H9 (cell line): ENCODE data around the gene COA6. TPM values are rescaled to one million over a fixed set of nuclear protein-coding genes. Genes with fewer than 3 reads are reported as not detected.

Experiments
- DNase-seq: peaks from one replicate; pipeline ENCODE4 v3.0.0-alpha.2; 2017
- H2AFZ ChIP-seq: one replicate; pipeline ENCODE4 v1.6.1; 2013; ENCODE audit warnings: mild to moderate bottlenecking, low read length, control low read depth, moderate library complexity
- H2AK5ac ChIP-seq: 2 replicates; pipeline ENCODE4 v1.6.1; 2013; ENCODE audit warnings: low read length, control low read depth, mixed read lengths; ENCODE audit not compliant: insufficient read length
- H2BK120ac ChIP-seq: one replicate; pipeline ENCODE4 v1.6.1; 2013; ENCODE audit warnings: low read depth, mild to moderate bottlenecking, low read length, control low read depth, inconsistent platforms; ENCODE audit not compliant: poor library complexity, severe bottlenecking
- H2BK12ac ChIP-seq: 2 replicates; pipeline ENCODE4 v1.6.1; 2013; ENCODE audit warnings: low read length, control low read depth, mixed read lengths, low read depth; ENCODE audit not compliant: insufficient read length
- H2BK15ac ChIP-seq: 2 replicates; pipeline ENCODE4 v1.6.1; 2013; ENCODE audit warnings: low read depth, low read length, control low read depth
- H2BK20ac ChIP-seq: one replicate; pipeline ENCODE4 v1.6.1; 2013; ENCODE audit warnings: low read depth, mild to moderate bottlenecking, low read length, control low read depth, inconsistent platforms; ENCODE audit not compliant: poor library complexity, severe bottlenecking
- H2BK5ac ChIP-seq: 2 replicates; pipeline ENCODE4 v1.6.1; 2013; ENCODE audit warnings: low read length, control low read depth, mixed read lengths; ENCODE audit not compliant: insufficient read length
- H3K14ac ChIP-seq: 2 replicates; pipeline ENCODE4 v1.6.1; 2013; ENCODE audit warnings: low read length, control low read depth; ENCODE audit not compliant: insufficient read depth
- H3K18ac ChIP-seq: 2 replicates; pipeline ENCODE4 v1.6.1; 2013; ENCODE audit warnings: low read depth, mild to moderate bottlenecking, mixed read lengths, low read length, control low read depth; ENCODE audit not compliant: insufficient read length
- H3K23ac ChIP-seq: 2 replicates; pipeline ENCODE4 v1.6.1; 2013; ENCODE audit warnings: low read length, control low read depth, mixed read lengths, low read depth; ENCODE audit not compliant: insufficient read length
- H3K23me2 ChIP-seq: 2 replicates; pipeline ENCODE4 v1.6.1; 2013; ENCODE audit warnings: low read depth, mild to moderate bottlenecking, mixed read lengths, low read length, control low read depth; ENCODE audit not compliant: insufficient read length, poor library complexity, severe bottlenecking
- H3K27ac ChIP-seq: 2 replicates; pipeline ENCODE4 v1.5.1; 2013; ENCODE audit warnings: low read length, control low read depth, mixed read lengths, low read depth; ENCODE audit not compliant: insufficient read length
- H3K27me3 ChIP-seq: 2 replicates; pipeline ENCODE4 v1.6.1; 2013; ENCODE audit warnings: low read length, control low read depth, inconsistent platforms; ENCODE audit not compliant: insufficient read depth
- H3K4ac ChIP-seq: 2 replicates; pipeline ENCODE4 v1.6.1; 2013; ENCODE audit warnings: low read depth, mild to moderate bottlenecking, control low read depth, inconsistent platforms, low read length, moderate library complexity
- H3K4me1 ChIP-seq: 2 replicates; pipeline ENCODE4 v1.6.1; 2013; ENCODE audit warnings: low read length, control low read depth, inconsistent platforms; ENCODE audit not compliant: insufficient read depth
- H3K4me2 ChIP-seq: 2 replicates; pipeline ENCODE4 v1.6.1; 2013; ENCODE audit warnings: low read length, control low read depth, mixed read lengths; ENCODE audit not compliant: insufficient read length, insufficient read depth
- H3K56ac ChIP-seq: 2 replicates; pipeline ENCODE4 v1.6.1; 2013; ENCODE audit warnings: low read depth, mild to moderate bottlenecking, mixed read lengths, low read length, control low read depth; ENCODE audit not compliant: insufficient read length
- H3K79me1 ChIP-seq: 2 replicates; pipeline ENCODE4 v1.6.1; 2013; ENCODE audit warnings: low read depth, mild to moderate bottlenecking, moderate library complexity, low read length, control low read depth, inconsistent platforms; ENCODE audit not compliant: insufficient read depth, poor library complexity, severe bottlenecking
- H3K79me2 ChIP-seq: 2 replicates; pipeline ENCODE4 v1.6.1; 2013; ENCODE audit warnings: low read length, control low read depth, inconsistent platforms; ENCODE audit not compliant: insufficient read depth
- H3K9ac ChIP-seq: 2 replicates; pipeline ENCODE4 v1.6.1; 2013; ENCODE audit warnings: low read length, control low read depth, mixed read lengths; ENCODE audit not compliant: insufficient read length; ENCODE audit errors: extremely low read depth
- H3K9me3 ChIP-seq: one replicate; pipeline ENCODE4 v1.6.1; 2013; ENCODE audit warnings: low read depth, low read length, inconsistent platforms; ENCODE audit not compliant: control insufficient read depth
- H3T11ph ChIP-seq: one replicate; pipeline ENCODE4 v1.6.1; 2013; ENCODE audit warnings: mild to moderate bottlenecking, low read length, control low read depth, inconsistent platforms
- H4K20me1 ChIP-seq: one replicate; pipeline ENCODE4 v1.6.1; 2013; ENCODE audit not compliant: control insufficient read depth, insufficient read length, insufficient read depth
- H4K5ac ChIP-seq: 2 replicates; pipeline ENCODE4 v1.6.1; 2013; ENCODE audit warnings: low read depth, mild to moderate bottlenecking, mixed read lengths, low read length, control low read depth; ENCODE audit not compliant: insufficient read length
- H4K8ac ChIP-seq: replicated peaks from 2 replicates; pipeline ENCODE4 v1.6.1; 2013; ENCODE audit warnings: low read length, control low read depth, mixed read lengths, low read depth; ENCODE audit not compliant: insufficient read length
- H4K91ac ChIP-seq: 2 replicates; pipeline ENCODE4 v1.6.1; 2013; ENCODE audit warnings: low read depth, mild to moderate bottlenecking, moderate library complexity, mixed read lengths, low read length, control low read depth; ENCODE audit not compliant: insufficient read length
- H3K27ac Mint-ChIP-seq, 3 experiments: 2 replicates in 2 of 3; 3 replicates in 1 of 3; pipeline ENCODE4 v1.8.0; 2020 to 2021; ENCODE audit warnings: mixed read lengths in 3 of 3, mild to moderate bottlenecking in 1 of 3, moderate library complexity in 1 of 3
- H3K27me3 Mint-ChIP-seq: 2 replicates; pipeline ENCODE4 v1.8.0; 2021; ENCODE audit warnings: low read depth, mild to moderate bottlenecking, moderate library complexity, mixed read lengths
- H3K36me3 Mint-ChIP-seq, 3 experiments: 2 replicates in 2 of 3; 3 replicates in 1 of 3; pipeline ENCODE4 v1.8.0; 2020 to 2021; ENCODE audit warnings: low read depth in 3 of 3, mixed read lengths in 3 of 3; ENCODE audit not compliant: insufficient read depth in 1 of 3
- H3K4me1 Mint-ChIP-seq, 2 experiments: 2 replicates each; pipeline ENCODE4 v1.8.0; 2020; ENCODE audit warnings: mixed read lengths in 2 of 2
- H3K4me3 Mint-ChIP-seq, 2 experiments: 2 replicates in 1 of 2; 3 replicates in 1 of 2; pipeline ENCODE4 v1.8.0; 2020 to 2021; ENCODE audit warnings: mild to moderate bottlenecking in 2 of 2, mixed read lengths in 2 of 2, moderate library complexity in 1 of 2
- H3K9me3 Mint-ChIP-seq, 2 experiments: 2 replicates in 1 of 2; 3 replicates in 1 of 2; pipeline ENCODE4 v1.8.0; 2020; ENCODE audit warnings: mild to moderate bottlenecking in 2 of 2, mixed read lengths in 2 of 2, moderate library complexity in 1 of 2
- CTCF ChIP-seq: fragments of 200-600 bp; sonication (generic); conservative IDR thresholded peaks from 3 replicates; pipeline ENCODE4 v1.8.0; 2021; ENCODE audit warnings: antibody characterized with exemption, mild to moderate bottlenecking
- WGBS: extraction: QIAGEN DNeasy Blood & Tissue Kit; methylation state at CpG from one replicate; pipeline ENCODE4 v1.1.7; 2013; ENCODE audit warnings: missing lambda C conversion rate, low lambda C conversion rate, mixed read lengths; ENCODE audit not compliant: insufficient read length; ENCODE audit errors: extremely low coverage; 5-methylcytosine and 5-hydroxymethylcytosine counted together
- total RNA-seq: library from RNA; stranded (reverse); gene quantifications from 2 replicates; pipeline ENCODE4 v1.2.1, GENCODE V29; 2021

COA6 gene
- total RNA-seq, 1 experiment from 2014 or later: 42.3 TPM

DNA sequence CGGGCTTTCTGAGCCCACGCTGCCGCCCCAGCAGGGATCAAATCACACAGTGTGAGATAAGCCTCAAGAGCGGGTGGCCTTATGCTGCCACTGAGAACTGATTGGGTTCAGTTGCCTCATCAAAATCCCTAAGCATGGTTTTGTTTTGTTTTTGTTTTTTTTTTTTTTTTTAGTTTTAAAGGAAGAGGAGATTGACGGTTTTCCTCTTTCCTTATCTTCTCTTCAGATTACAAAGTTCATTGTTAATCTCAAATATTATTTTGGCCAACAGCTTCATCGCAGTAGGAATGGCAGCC, 651 bp downstream of the COA6 start:
- peaks cover 10 to 14% of the 10 kb centered on the region in 2 experiments for H3K4me1 Mint-ChIP-seq
- Histone ChIP-seq H3K79me1 (no peaks in the 10 kb centered on the region), H2BK20ac (no peak overlapping the region), H2BK120ac (no peak overlapping the region), H2AFZ (no peak overlapping the region), H4K20me1 (no peaks in the 10 kb centered on the region), H3K23me2 (no peaks in the 10 kb centered on the region), H4K91ac (no peak overlapping the region), H3T11ph (no peak overlapping the region), H2BK5ac (no peak overlapping the region), H3K79me2 (peaks cover 3% of the 10 kb centered on the region; the same call in 1 of the 2 replicates), H2BK12ac (no peak overlapping the region), H3K27ac (no peak overlapping the region), H3K9ac (peak overlapping the region; percentile 87), H3K56ac (no peak overlapping the region), H2AK5ac (no peak overlapping the region), H3K4me2 (peak overlapping the region; percentile 46), H3K27me3 (no peaks in the 10 kb centered on the region), H4K8ac (no peak overlapping the region), H3K18ac (peak overlapping the region; percentile 15), H3K14ac (peak overlapping the region; percentile 79; the same call in 1 of the 2 replicates), H3K4ac (no peak overlapping the region), H3K9me3 (no peaks in the 10 kb centered on the region), H2BK15ac (no peak overlapping the region), H4K5ac (no peak overlapping the region), H3K4me1 (peaks cover 3% of the 10 kb centered on the region; the same call in 1 of the 2 replicates), H3K23ac (no peak overlapping the region)
- TF ChIP-seq CTCF: no peak
- peaks cover 13% of the 10 kb centered on the region for H3K27me3 Mint-ChIP-seq
- H3K9me3 Mint-ChIP-seq: no peaks in the 10 kb centered on the region
- H3K36me3 Mint-ChIP-seq: peaks cover 22 to 43% (median 38%) of the 10 kb centered on the region in 3 experiments
- DNase-seq: no peak
- H3K27ac Mint-ChIP-seq: peak overlapping the region in 2 of 3 experiments; percentile 99; a peak in 3 of 7 replicates
- no CpG with 5 or more reads among the region's 6 CpGs for WGBS
- peak overlapping the region; percentile 95 to 98 for H3K4me3 Mint-ChIP-seq
